Smooth muscle cell of the brain vasculature (primary cell): Measurements from ENCODE around the gene BEST1.

Experiments used
- DNase-seq: peaks from one replicate; pipeline ENCODE4 v3.0.0-alpha.2; 2012; ENCODE audit warnings: low read depth, low spot score

Gene BEST1

GRCh38 chr11:61916737-61917333 is 33.3 kb upstream of the BEST1 start:
- no peak for DNase-seq

- no peak for DNase-seq
Measured at GRCh38 chr11:61917334-61918109, 32.6 kb upstream of the BEST1 start, which contains the start of gene RAB3IL1. Gene RAB3IL1, minus strand, starts transcription at chr11:61917566. Its CDS starts 199 bp downstream, at chr11:61917367.

GRCh38 chr11:61918251-61918937 is 31.8 kb upstream of the BEST1 start:
- DNase-seq = no peak

DNA sequence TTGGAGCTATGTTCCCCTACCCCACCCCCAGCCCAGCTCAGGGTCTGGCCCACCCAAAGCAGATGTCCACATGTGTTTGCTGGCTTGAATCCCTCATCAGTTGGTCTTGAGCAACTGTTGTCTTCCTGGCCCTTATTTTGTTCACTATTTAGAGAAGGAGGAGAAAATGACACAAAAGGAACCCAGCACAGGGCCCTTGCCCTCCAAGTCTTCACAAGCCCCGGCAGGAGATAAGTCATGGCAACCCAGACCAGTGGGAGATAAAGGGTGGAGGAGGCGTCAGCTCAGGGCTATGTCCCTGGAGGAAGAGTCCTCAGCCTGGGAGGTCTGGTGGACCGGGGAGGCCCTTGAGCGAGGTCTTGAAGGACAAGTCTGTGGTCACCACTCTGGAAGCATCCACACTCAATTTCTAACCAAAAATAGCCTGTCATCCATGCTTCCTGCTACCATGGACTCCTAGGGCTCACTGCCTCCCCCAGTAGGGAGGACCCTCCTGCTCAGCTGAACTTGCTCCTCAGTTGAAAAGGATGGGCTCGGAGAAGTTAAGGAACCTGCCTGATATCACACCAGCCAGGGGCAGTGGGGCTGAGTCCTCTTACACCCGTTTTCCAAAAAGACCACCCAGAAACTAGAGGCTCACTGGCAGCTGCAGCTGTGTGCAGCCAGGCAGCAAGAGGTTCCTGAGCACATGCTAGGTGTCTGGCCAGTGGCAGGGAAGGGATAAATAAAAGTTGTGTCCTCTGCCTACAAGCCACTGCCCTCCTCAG is 31.0 kb upstream of the BEST1 start:
- no peak for DNase-seq

DNA sequence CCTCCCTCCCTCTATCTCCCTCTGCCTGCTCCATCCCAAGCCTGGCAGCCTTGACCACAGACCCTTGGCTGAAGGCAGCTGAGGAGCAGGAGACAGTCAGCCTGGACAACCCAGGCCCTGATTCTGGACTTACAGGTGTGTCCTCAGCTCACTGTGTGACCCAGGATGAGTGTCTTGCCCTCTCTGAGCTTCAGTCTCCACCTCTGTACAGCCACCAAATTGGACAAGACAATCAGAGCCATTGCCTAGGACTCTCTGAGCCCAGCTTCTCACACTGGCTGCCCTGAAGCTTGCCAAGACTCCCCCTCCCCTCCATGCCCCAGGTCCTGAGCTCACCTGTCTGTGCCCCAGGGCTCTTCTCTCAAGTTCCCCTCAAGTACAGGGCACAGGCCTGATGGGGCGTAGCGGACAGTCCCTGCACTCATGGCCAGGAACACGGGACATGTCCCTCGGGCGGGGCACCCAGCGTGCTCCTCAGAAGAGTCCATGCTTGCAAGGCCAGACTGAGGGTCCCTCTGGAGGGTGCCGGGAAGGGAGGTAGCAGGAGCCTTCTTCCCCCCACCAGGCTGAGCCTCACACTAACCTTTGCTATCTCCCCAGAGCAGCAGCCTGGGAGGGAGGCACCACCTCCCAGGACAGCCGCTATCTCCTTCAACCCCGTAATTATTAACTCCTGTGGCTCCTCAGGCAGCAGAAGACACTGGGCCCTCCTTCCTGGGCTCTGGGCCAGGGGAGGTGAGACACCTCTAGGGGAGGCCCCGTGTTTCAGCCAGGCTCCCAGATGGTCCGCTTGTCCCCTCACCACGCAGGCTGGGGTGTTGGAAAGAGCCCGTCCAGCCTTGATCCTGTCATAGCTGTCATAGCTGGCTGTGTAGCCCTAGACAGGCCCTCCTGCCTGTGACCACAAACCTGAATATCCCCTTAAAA is 30.2 kb upstream of the BEST1 start:
- no peak for DNase-seq

DNA sequence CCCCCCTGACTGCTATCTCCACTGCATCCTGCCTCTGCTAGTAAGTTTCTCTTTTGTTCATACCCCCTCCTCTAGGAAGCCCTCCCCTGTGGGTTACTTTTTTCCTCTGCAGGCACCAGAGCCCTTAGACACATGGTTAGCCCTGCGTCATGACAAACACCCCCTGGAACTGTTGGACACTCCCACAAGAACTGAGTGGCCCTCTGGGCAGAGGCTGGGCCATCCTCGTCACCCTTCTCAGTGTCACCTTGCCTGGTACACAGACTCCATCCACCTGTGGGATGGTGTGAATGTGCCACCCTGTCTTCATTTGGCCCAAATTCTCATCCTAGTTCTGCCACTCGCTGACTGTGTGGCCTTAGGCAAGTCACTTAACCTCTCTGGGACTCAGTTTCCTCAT is 28.7 kb upstream of the BEST1 start:
- no peak for DNase-seq

DNA sequence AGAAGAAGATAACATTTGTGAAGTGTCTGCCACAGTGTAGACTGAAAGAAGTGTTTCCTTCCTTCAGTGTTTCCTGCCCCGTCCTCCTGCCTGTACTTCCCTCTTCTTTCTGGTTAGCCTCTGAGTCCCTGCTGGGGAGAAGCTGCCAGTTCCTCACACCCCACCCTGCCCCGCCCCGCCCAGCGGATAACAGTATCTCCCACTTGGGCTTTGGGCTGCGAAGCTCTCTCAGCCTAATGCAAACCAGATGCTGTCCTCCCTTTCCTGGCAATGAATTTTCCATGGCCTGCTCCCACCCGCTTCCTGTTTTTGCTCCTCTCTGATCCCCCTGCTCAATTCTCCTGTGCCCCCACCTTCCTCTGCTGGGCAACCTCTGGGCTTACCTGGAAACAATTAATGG is 27.6 kb upstream of the BEST1 start:
- peak; percentile 76 for DNase-seq

GRCh38 chr11:61923166-61924063 is 26.7 kb upstream of the BEST1 start:
- peak; percentile 87 for DNase-seq

DNA sequence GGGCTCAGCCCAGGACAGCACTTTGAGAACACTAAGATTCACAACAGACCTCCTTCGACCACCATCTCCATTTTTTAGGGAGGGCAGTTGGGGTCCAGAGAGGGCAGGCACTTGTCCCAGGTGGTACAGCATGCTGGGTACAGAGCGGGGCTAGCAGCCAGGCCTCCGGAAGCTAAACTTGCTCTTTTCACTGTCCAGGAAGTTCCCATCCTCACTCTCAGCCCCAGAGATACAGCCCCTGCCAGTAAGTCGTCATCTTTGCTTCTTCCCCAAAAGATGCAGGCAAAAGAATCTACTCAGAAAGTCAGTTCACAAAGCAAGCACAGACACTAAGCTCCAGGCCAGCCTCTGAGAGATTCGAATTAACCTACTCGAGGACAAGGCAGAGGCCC is 26.1 kb upstream of the BEST1 start:
- no peak for DNase-seq

GRCh38 chr11:61925736-61926135 is 24.4 kb upstream of the BEST1 start:
- DNase-seq = no peak

GRCh38 chr11:61926235-61926634 is 23.9 kb upstream of the BEST1 start:
- DNase-seq = no peak

DNA sequence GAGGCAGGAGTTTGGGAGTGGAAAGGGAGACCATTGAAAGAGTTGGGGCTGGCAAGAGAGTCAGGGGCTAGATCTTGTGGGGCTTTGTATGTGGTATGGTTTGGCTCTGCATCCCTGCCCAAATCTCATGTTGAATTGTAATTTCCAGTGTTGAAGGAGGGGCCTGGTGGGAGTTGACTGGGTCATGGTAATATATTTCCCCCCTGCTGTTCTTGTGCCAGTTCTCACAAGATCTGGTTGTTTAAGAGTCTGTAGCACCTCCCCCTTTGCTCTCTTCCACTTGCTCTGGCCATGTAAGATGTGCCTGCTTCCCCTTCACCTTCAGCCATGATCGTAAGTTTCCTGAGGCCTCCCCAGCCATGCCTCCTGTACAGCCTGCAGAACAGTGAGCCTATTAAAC is 22.6 kb upstream of the BEST1 start:
- peak; percentile 29 for DNase-seq

- DNase-seq = no peak
Measured at GRCh38 chr11:61928606-61929005, 21.5 kb upstream of the BEST1 start.

DNA sequence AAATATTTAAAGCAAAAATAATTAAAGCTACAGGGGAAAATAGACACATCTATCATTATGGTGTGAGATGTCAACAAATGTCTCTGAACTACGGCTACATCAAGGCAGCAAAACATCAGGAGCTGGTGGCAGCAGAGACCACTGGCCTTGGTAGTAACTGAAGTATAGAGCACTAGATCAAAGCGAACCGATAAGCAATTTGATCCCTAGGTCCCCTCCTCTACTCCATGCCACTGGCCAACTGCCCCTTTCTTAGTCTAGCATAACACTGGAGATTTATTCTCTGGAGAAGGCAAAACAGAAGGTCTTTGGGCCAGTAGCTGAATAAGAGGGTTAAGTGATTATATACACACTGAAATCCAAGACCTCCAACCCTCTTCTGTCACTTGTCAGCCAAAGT is 19.2 kb upstream of the BEST1 start:
- DNase-seq = no peak

DNA sequence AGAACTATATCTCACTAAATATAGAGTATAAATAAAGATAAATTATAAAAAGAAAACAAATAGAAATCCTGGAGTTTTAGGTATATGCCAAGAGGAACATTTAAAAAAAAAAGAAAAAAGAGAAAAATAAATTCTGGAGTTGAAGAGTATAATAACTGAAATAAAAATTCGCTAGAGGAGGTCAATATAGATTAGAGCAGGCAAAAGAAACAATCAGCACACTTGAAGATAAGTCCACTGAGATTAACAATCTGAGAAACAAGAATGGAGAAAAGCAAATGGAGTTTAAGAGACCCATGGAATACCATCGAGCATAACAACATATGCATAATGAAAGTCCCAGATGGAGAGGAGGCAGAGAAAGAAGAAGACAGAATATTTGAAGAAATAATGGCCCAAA is 14.3 kb upstream of the BEST1 start:
- DNase-seq = no peak

DNA sequence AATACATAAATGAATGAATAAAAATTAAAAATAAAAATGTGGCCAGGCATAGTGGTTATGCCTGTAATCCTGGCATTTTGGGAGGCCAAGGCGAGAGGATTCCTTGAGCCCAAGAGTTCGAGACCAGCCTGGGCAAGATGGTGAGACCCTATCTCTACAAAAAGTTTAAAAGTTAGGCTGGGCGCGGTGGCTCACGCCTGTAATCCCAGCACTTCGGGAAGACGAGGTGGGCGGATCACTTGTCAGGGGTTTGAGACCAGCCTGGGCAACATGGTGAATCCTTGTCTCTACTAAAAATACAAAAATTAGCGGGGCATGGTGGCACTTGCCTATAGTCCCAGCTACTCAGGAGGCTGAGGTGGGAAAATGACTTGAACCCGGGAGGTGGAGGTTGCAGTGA is 9.7 kb upstream of the BEST1 start:
- no peak for DNase-seq

GRCh38 chr11:61945191-61945590 is 5.0 kb upstream of the BEST1 start:
- DNase-seq = no peak

- no peak for DNase-seq
Measured at GRCh38 chr11:61946894-61947293, 3.3 kb upstream of the BEST1 start.

- peak; percentile 85 for DNase-seq
Measured at GRCh38 chr11:61947486-61948210, 2.5 kb upstream of the BEST1 start.
